Fibroblast of skin of abdomen (primary cell): ENCODE measurements around the gene ADAT2.

Experiments
- DNase-seq: peaks from one replicate; pipeline ENCODE4 v3.0.0-alpha.2; 2013

The ADAT2 gene

DNA sequence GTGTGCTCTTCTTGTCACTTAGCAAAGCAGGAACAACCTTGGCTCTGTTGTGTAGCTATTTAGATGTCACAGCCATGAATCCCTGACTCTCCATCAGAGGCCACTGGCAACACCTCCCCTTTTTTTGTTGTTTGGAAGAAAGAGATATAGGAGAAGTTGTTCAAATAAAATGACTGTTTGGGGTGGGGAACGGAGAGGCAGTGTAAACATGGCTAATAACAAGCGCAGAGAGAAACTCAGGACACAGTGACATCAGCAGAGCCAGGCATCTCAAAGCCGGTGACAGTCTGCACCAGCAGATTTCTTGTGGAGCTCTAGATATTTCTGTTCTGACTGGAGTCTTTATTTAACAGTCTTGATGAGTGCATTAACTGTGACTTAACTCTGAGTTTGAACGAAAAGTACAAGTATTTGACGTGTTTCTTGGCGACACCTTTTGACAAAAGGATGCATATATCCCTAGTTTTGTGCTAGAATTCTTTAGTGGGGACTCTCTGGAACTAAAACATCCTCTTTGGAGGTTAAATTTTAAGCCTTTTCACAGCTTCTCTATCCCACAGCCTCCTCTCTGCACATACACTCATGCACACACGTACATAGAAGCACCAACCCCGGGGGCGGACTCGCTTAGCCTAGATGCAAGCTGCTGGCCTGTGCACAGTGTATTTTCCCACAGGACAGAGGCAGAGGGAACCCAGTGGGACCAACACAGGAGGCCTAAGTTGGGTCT is 53.8 kb downstream of the ADAT2 start:
- no peak for DNase-seq

GRCh38 chr6:143395699-143396098 is 54.8 kb downstream of the ADAT2 start:
- no peak for DNase-seq

DNA sequence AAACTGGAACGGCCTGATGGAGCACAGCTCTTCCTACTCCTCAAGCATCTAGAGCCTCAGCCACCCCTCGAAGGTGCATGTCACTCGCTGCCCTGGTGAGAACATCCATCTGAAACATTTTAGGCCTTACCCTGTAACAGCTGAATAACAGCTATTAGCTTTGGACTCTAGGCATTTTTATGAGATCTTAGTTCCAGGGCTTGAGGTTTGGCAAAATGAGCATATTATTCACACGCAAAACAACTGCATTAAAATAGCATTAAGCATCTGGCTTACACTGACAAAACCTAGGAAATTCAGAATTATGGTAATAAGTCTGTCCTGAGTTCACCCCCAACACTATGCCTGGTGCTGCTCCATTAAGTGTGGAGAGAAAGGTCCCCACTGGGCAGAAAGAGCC is 56.1 kb downstream of the ADAT2 start:
- peak; percentile 27 for DNase-seq

DNA sequence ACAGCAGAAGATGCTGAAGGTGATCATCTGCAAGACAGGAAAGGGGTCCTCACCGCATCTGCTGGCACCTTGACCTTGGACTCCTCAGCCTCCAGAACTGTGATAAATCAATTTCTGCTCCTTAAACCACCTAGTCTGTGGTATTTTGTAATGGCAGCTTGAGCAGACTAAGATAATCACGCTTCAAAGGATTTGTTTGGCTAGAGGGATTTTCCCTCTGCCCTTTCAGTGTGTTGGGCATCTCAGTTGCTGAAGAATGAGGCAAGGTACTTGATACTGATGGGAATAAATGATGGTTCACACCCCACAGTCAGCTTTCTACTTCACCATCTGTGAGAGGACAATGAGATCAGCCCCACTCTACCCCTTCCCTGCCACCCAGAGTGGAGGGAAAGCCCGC is 60.2 kb downstream of the ADAT2 start:
- no peak for DNase-seq

DNA sequence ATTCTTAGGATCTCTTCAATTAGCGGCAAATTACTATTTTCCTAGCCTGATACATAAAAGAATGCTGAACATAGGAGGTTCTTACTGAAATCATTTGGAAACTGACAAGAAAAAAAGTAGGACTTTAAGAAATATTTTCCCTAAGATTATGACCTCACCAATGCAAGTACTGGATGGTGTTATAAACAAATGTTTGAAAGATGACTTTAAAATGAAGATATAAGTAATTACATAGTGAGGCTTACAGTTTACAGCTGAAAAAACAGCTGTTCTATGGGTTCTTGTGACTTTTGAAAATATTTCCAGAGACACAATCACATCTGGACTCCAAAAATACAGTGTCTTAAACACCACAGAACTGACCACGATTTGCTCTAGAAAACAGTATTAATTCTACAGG is 64.9 kb downstream of the ADAT2 start:
- DNase-seq: no peak

GRCh38 chr6:143376861-143377260 is 73.6 kb downstream of the ADAT2 start:
- DNase-seq: no peak

DNA sequence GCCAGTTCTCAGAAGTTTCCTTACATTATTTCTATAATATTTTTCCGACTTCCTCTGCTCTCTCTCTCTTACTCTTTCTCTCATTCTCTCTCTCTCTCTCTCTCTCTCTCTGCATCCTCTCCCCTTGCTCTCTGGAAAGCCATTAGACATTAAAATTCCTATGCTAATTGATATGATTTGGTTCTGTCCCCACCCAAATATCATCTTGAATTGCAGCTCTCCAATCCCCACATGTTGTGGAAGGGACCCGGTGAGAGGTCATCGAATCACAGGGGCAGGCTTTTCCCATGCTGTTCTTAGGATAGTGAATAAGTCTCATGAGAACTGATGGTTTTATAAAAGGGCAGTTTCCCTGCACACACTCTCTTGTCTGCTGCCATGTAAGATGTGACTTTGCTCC is 74.1 kb downstream of the ADAT2 start:
- no peak for DNase-seq

DNA sequence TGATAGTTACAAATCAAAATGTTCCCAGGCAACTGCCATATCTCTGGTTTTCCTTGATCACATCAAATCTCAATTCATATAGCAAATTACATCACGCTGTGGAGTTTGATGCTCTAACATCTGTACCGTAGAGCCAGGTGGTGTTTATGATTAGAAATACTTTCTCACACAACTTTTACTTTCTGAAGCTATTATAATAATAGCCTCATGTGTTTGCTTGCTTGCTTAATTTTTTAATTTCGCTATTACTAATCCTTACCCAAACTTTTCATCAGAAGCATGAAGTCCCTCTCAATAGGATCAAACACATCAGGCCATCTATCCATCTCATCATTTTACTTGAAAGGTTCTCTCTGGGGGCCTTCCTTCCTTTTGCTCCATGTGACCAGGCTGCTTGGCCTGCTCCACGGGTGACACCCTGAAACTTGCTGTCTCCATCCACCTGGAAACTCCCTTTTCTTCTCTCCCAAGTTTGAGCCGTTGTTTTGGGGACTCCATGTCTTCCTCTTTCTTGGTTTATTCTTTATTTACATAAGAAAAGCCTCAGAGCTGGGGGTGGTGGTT is 75.4 kb downstream of the ADAT2 start:
- DNase-seq: no peak

GRCh38 chr6:143374014-143374413 is 76.5 kb downstream of the ADAT2 start:
- DNase-seq: no peak
